HCT116 (cell line): Measurements from ENCODE around the gene ACBD6. TPM values are rescaled to one million over a fixed set of nuclear protein-coding genes. Genes with fewer than 3 reads are reported as not detected.

Experiments used
- ATAC-seq: fragments of 200-7000 bp; cut with Tn5 transposase; 2 replicates; pipeline ENCODE4 v1.9.1; 2020; ENCODE audit warnings: mild to moderate bottlenecking, moderate library complexity
- BruUV-seq: library from RNA; stranded (reverse); fragments of 400-500 nt; replicated peaks from 2 replicates; lab custom pipeline; 2021; lab: Mats Ljungman, UMichigan
- CTCF ChIA-PET: fragments of 300-600 bp; sonication (Branson Sonifier 250); formaldehyde crosslinking; loops from one replicate; lab custom pipeline; 2021; ENCODE audit warnings: antibody characterized with exemption; lab: Charles Lee
- POLR2A ChIA-PET: fragments of 300-600, 350-600 bp; sonication (Branson Sonifier 250); formaldehyde crosslinking; loops from one replicate; lab custom pipeline; 2021; ENCODE audit warnings: antibody characterized with exemption; lab: Charles Lee
- RAD21 ChIA-PET, 2 experiments: fragments of 300-600 bp; sonication (Branson Sonifier 250); formaldehyde crosslinking; loops; one replicate each; lab custom pipeline; 2023; ENCODE audit warnings: low total read pairs in 2 of 2; ENCODE audit not compliant: uncharacterized antibody in 2 of 2, unreplicated experiment in 2 of 2, low non-redundant PET in 1 of 2; lab: Charles Lee
- DNase-seq: peaks from one replicate; pipeline ENCODE4 v3.0.0-alpha.2; 2010; ENCODE audit warnings: low read depth, low spot score
- H2AFZ ChIP-seq: fragments of 200-600 bp; shearing (Covaris generic), sonication (generic); 2 replicates; pipeline ENCODE4 v1.6.1; 2017; ENCODE audit warnings: low read depth, mixed run types, mixed read lengths, antibody characterized with exemption, low read length; ENCODE audit not compliant: poor library complexity, severe bottlenecking
- H3K27ac ChIP-seq: 2 replicates; pipeline ENCODE4 v1.5.1; 2012; ENCODE audit warnings: low read depth, low read length
- H3K27me3 ChIP-seq: fragments of 200-600 bp; sonication (generic); 2 replicates; pipeline ENCODE4 v1.6.1; 2016; ENCODE audit warnings: mixed run types, low read length, mixed read lengths; ENCODE audit not compliant: insufficient read depth
- H3K36me3 ChIP-seq, 2 experiments: fragments of 200-500 bp in 1 of 2; fragments of 200-600 bp in 1 of 2; sonication (Bioruptor generic) in 1 of 2; sonication (generic) in 1 of 2; 2 replicates each; pipeline versions ENCODE4 v1.5.1 to v1.6.1; 2014 to 2016; ENCODE audit warnings: low read length in 2 of 2, inconsistent platforms in 1 of 2, mixed read lengths in 1 of 2, mixed run types in 1 of 2; ENCODE audit not compliant: insufficient read depth in 2 of 2, control insufficient read depth in 1 of 2
- H3K4me1 ChIP-seq, 2 experiments: fragments of 200-600 bp in 1 of 2; sonication (generic) in 1 of 2; 2 replicates each; pipeline versions ENCODE4 v1.5.1 to v1.6.1; 2012 to 2017; ENCODE audit warnings: low read length in 2 of 2, inconsistent platforms in 1 of 2, mild to moderate bottlenecking in 1 of 2, mixed read lengths in 1 of 2, mixed run types in 1 of 2, moderate library complexity in 1 of 2; ENCODE audit not compliant: insufficient read depth in 2 of 2, control insufficient read depth in 1 of 2
- H3K4me2 ChIP-seq: fragments of 200-600 bp; sonication (generic); 2 replicates; pipeline ENCODE4 v1.6.1; 2017; ENCODE audit warnings: mixed run types, low read length, mixed read lengths
- H3K4me3 ChIP-seq, 2 experiments: fragments of 200-600 bp in 1 of 2; sonication (generic) in 1 of 2; replicated peaks in 1 of 2; 2 replicates each; pipeline ENCODE4 v1.5.1; 2011 to 2016; ENCODE audit warnings: low read length in 2 of 2, control low read depth in 1 of 2, low read depth in 1 of 2, mild to moderate bottlenecking in 1 of 2, mixed read lengths in 1 of 2, mixed run types in 1 of 2
- H3K79me2 ChIP-seq: fragments of 200-600 bp; sonication (generic); 2 replicates; pipeline ENCODE4 v1.6.1; 2017; ENCODE audit warnings: mild to moderate bottlenecking, mixed run types, low read length, moderate library complexity, mixed read lengths; ENCODE audit not compliant: insufficient read depth
- H3K9ac ChIP-seq: fragments of 200-600 bp; sonication (generic); 2 replicates; pipeline ENCODE4 v1.6.1; 2016; ENCODE audit warnings: low read length, mixed read lengths
- H3K9me2 ChIP-seq: fragments of 200-600 bp; sonication (generic), shearing (Covaris generic); 2 replicates; pipeline ENCODE4 v1.6.1; 2017; ENCODE audit warnings: mixed run types, mild to moderate bottlenecking, moderate library complexity; ENCODE audit not compliant: insufficient read depth
- H3K9me3 ChIP-seq, 2 experiments: fragments of 200-500 bp in 1 of 2; fragments of 200-600 bp in 1 of 2; sonication (Bioruptor generic) in 1 of 2; sonication (generic) in 1 of 2; 2 replicates each; pipeline ENCODE4 v1.6.1; 2014 to 2017; ENCODE audit warnings: low read length in 2 of 2, mixed read lengths in 2 of 2, inconsistent platforms in 1 of 2, low read depth in 1 of 2, mild to moderate bottlenecking in 1 of 2, mixed run types in 1 of 2, moderate library complexity in 1 of 2; ENCODE audit not compliant: control insufficient read depth in 1 of 2, insufficient read depth in 1 of 2
- H4K20me1 ChIP-seq: fragments of 200-600 bp; sonication (generic), shearing (Covaris generic); 2 replicates; pipeline ENCODE4 v1.6.1; 2017; ENCODE audit warnings: mixed run types, mild to moderate bottlenecking, moderate library complexity; ENCODE audit not compliant: insufficient read depth
- CBX3 ChIP-seq: IDR thresholded peaks from 2 replicates; pipeline ENCODE4 v1.6.1; 2012; ENCODE audit warnings: low read depth
- CEBPB ChIP-seq: IDR thresholded peaks from 2 replicates; pipeline ENCODE4 v1.6.1; 2012; ENCODE audit warnings: low read depth
- EGR1 ChIP-seq: IDR thresholded peaks from 2 replicates; pipeline ENCODE4 v1.6.1; 2012; ENCODE audit warnings: low read depth
- ELF1 ChIP-seq: IDR thresholded peaks from 2 replicates; pipeline ENCODE4 v1.6.1; 2012; ENCODE audit warnings: low read depth, borderline replicate concordance
- JUND ChIP-seq: IDR thresholded peaks from 2 replicates; pipeline ENCODE4 v1.6.1; 2012
- POLR2A ChIP-seq: IDR thresholded peaks from 2 replicates; pipeline ENCODE4 v1.7.0; 2011; ENCODE audit warnings: borderline replicate concordance; ENCODE audit not compliant: insufficient read depth, insufficient read length; ENCODE audit errors: extremely low read depth
- POLR2AphosphoS5 ChIP-seq: IDR thresholded peaks from 2 replicates; pipeline ENCODE4 v1.6.1; 2011; ENCODE audit warnings: mild to moderate bottlenecking, low read depth, low read length, moderate library complexity
- RAD21 ChIP-seq: IDR thresholded peaks from 2 replicates; pipeline ENCODE4 v1.6.1; 2012; ENCODE audit warnings: low read depth, mild to moderate bottlenecking
- SP1 ChIP-seq: IDR thresholded peaks from 2 replicates; pipeline ENCODE4 v1.6.1; 2012; ENCODE audit warnings: low read depth
- SRF ChIP-seq: IDR thresholded peaks from 2 replicates; pipeline ENCODE4 v1.6.1; 2012; ENCODE audit warnings: low read depth
- ZNF274 ChIP-seq: fragments of 200-500 bp; sonication (Bioruptor generic); IDR thresholded peaks from 2 replicates; pipeline ENCODE4 v1.6.1; 2014; ENCODE audit warnings: mild to moderate bottlenecking, low read depth, low read length, inconsistent platforms
- intact Hi-C: fragments of 100-400 bp; cut with micrococcal nuclease; formaldehyde crosslinking; loops from 2 replicates; pipeline ENCODE4 v1.10.0; 2022
- total RNA-seq: library from RNA; stranded (reverse); gene quantifications from one replicate; pipeline ENCODE4 v1.2.1, GENCODE V29; 2021; ENCODE audit not compliant: unreplicated experiment
- TF ChIP-seq, protein P1 (sequence below): IDR thresholded peaks from 2 replicates; pipeline ENCODE4 v1.6.1; 2012; ENCODE audit warnings: low read depth
- TF ChIP-seq, protein P2 (sequence below): IDR thresholded peaks from 2 replicates; pipeline ENCODE4 v1.6.1; 2011; ENCODE audit warnings: mild to moderate bottlenecking, low read length, moderate library complexity; ENCODE audit not compliant: insufficient replicate concordance; ENCODE audit errors: extremely low read depth
- TF ChIP-seq, protein P3 (sequence below): IDR thresholded peaks from 2 replicates; pipeline ENCODE4 v1.6.1; 2012

ACBD6 gene
- total RNA-seq, 1 experiment from 2014 or later: 43.2 TPM

DNA sequence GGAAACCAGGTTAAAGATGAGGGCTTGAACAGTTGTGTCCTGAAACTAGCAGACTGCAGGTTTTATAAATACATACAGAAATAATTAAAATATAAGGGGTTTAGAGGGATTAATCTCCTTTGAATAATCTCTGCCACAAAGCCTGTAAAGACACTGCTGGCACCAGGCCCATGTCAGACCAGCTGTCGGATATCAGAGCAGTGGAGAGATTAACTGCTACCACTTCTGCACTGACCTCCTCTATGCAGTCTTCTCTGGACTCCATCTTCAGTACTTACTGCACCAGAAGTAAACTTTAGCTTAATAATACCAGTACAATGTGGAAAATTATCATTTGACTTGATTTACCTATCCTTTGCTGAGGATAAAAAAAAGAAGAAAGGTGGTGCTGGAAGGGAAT is 143.7 kb downstream of the ACBD6 start:
- BruUV-seq: no TSS peak
- Histone ChIP-seq H3K27ac (no peak overlapping the region), H4K20me1 (no peaks in the 10 kb centered on the region), H2AFZ (no peak overlapping the region), H3K9ac (no peak overlapping the region), H3K9me2 (no peaks in the 10 kb centered on the region), H3K27me3 (no peaks in the 10 kb centered on the region), H3K79me2 (peaks cover 3% of the 10 kb centered on the region), H3K36me3 (no peaks in the 10 kb centered on the region), H3K4me3 (no peak overlapping the region), H3K9me3 (no peaks in the 10 kb centered on the region), H3K4me1 (peaks cover 0 to 4% of the 10 kb centered on the region in 2 experiments; a peak in 1 of 4 replicates), H3K4me2 (no peak overlapping the region)
- DNase-seq (no peak), ATAC-seq (no peak)
- ChIA-PET POLR2A (no interaction called here), CTCF (no interaction called here), RAD21 (no interaction called here)
- intact Hi-C loops: no loop called here
- TF ChIP-seq SRF (no peak), SP1 (no peak), ELF1 (no peak), ZNF274 (no peak), RAD21 (no peak), CEBPB (no peak), CBX3 (no peak), JUND (no peak), POLR2AphosphoS5 (no peak), POLR2A (no peak), EGR1 (no peak)
- TF ChIP-seq, protein P1, sequence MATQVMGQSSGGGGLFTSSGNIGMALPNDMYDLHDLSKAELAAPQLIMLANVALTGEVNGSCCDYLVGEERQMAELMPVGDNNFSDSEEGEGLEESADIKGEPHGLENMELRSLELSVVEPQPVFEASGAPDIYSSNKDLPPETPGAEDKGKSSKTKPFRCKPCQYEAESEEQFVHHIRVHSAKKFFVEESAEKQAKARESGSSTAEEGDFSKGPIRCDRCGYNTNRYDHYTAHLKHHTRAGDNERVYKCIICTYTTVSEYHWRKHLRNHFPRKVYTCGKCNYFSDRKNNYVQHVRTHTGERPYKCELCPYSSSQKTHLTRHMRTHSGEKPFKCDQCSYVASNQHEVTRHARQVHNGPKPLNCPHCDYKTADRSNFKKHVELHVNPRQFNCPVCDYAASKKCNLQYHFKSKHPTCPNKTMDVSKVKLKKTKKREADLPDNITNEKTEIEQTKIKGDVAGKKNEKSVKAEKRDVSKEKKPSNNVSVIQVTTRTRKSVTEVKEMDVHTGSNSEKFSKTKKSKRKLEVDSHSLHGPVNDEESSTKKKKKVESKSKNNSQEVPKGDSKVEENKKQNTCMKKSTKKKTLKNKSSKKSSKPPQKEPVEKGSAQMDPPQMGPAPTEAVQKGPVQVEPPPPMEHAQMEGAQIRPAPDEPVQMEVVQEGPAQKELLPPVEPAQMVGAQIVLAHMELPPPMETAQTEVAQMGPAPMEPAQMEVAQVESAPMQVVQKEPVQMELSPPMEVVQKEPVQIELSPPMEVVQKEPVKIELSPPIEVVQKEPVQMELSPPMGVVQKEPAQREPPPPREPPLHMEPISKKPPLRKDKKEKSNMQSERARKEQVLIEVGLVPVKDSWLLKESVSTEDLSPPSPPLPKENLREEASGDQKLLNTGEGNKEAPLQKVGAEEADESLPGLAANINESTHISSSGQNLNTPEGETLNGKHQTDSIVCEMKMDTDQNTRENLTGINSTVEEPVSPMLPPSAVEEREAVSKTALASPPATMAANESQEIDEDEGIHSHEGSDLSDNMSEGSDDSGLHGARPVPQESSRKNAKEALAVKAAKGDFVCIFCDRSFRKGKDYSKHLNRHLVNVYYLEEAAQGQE: no peak
- TF ChIP-seq, protein P2, sequence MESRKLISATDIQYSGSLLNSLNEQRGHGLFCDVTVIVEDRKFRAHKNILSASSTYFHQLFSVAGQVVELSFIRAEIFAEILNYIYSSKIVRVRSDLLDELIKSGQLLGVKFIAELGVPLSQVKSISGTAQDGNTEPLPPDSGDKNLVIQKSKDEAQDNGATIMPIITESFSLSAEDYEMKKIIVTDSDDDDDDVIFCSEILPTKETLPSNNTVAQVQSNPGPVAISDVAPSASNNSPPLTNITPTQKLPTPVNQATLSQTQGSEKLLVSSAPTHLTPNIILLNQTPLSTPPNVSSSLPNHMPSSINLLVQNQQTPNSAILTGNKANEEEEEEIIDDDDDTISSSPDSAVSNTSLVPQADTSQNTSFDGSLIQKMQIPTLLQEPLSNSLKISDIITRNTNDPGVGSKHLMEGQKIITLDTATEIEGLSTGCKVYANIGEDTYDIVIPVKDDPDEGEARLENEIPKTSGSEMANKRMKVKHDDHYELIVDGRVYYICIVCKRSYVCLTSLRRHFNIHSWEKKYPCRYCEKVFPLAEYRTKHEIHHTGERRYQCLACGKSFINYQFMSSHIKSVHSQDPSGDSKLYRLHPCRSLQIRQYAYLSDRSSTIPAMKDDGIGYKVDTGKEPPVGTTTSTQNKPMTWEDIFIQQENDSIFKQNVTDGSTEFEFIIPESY: no peak
- TF ChIP-seq, protein P3, sequence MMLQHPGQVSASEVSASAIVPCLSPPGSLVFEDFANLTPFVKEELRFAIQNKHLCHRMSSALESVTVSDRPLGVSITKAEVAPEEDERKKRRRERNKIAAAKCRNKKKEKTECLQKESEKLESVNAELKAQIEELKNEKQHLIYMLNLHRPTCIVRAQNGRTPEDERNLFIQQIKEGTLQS: no peak
